GM19035 (cell line): ENCODE measurements around the gene ARMC7.
"Not testable (repeated sequence)": the region's sequence is repeated elsewhere in the genome, so short reads cannot be mapped to it uniquely, and the experiment has no call there.

Experiments used
- ATAC-seq: cut with Tn5 transposase; IDR thresholded peaks from one replicate; pipeline ENCODE4 v1.9.1; 2021; ENCODE audit not compliant: unreplicated experiment

Gene ARMC7

GRCh38 chr17:75151930-75152329, 42.2 kb downstream of the ARMC7 start:
- no peak for ATAC-seq

- ATAC-seq: no peak
These were observed 42.8 kb downstream of the ARMC7 start for GRCh38 chr17:75152523-75152921.

- no peak for ATAC-seq
These were observed 43.4 kb downstream of the ARMC7 start for GRCh38 chr17:75152922-75153779.

- ATAC-seq: no peak
These were observed 44.0 kb downstream of the ARMC7 start for GRCh38 chr17:75153780-75154194.

GRCh38 chr17:75154195-75155106, 44.7 kb downstream of the ARMC7 start, which contains the start of gene JPT1:
Gene JPT1 (minus strand): TSS chr17:75154512. CDS start chr17:75154397, 115 bp downstream.
- peak; percentile 95 for ATAC-seq

GRCh38 chr17:75155191-75155601, 45.4 kb downstream of the ARMC7 start:
- ATAC-seq: no peak

- not testable (repeated sequence) for ATAC-seq
These were observed 48.7 kb downstream of the ARMC7 start for GRCh38 chr17:75158480-75158879.

GRCh38 chr17:75159196-75160031, 49.6 kb downstream of the ARMC7 start:
- ATAC-seq: no peak

- no peak for ATAC-seq
These were observed 50.4 kb downstream of the ARMC7 start for GRCh38 chr17:75160211-75160610.

GRCh38 chr17:75163074-75163473, 53.3 kb downstream of the ARMC7 start:
- ATAC-seq: no peak

GRCh38 chr17:75164606-75165005, 54.8 kb downstream of the ARMC7 start:
- ATAC-seq: not testable (repeated sequence)

- ATAC-seq: no peak
These were observed 59.2 kb downstream of the ARMC7 start for GRCh38 chr17:75168998-75169397.

GRCh38 chr17:75173526-75173925, 63.8 kb downstream of the ARMC7 start:
- ATAC-seq: no peak

- ATAC-seq: no peak
These were observed 65.2 kb downstream of the ARMC7 start for GRCh38 chr17:75174996-75175395.

- ATAC-seq: no peak
These were observed 66.9 kb downstream of the ARMC7 start for GRCh38 chr17:75176625-75177024.

GRCh38 chr17:75178453-75178852, 68.7 kb downstream of the ARMC7 start:
- ATAC-seq: no peak
